Activated T-cell treated with anti-CD3 and anti-CD28 coated beads, Interleukin-2, amount 50 U/mL, for 72 hours (primary cell): ENCODE results near the gene PRKCH. TPM values are rescaled to one million over a fixed set of nuclear protein-coding genes. Genes with fewer than 3 reads are reported as not detected.

Experiments
- ATAC-seq, 2 donors: fragments of 150-1000 bp; cut with Tn5 transposase; replicated peaks in 1 of 2; 2 replicates each; pipeline ENCODE4 v1.10.0; 2021; ENCODE audit warnings: moderate library complexity in 2 of 2, mild to moderate bottlenecking in 1 of 2
- DNase-seq, 2 donors: peaks; one replicate each; pipeline ENCODE4 v3.0.0; 2021 to 2022; ENCODE audit warnings: mixed read lengths in 1 of 2
- H3K27ac Mint-ChIP-seq: one replicate; pipeline ENCODE4 v1.8.0; 2022; ENCODE audit warnings: mild to moderate bottlenecking, moderate library complexity, mixed read lengths
- H3K27me3 Mint-ChIP-seq: one replicate; pipeline ENCODE4 v1.8.0; 2022; ENCODE audit warnings: low read depth, mixed read lengths
- H3K36me3 Mint-ChIP-seq, 2 donors: one replicate each; pipeline ENCODE4 v1.8.0; 2022; ENCODE audit warnings: mixed read lengths in 2 of 2, mild to moderate bottlenecking in 1 of 2; ENCODE audit not compliant: insufficient read depth in 2 of 2
- H3K4me1 Mint-ChIP-seq: one replicate; pipeline ENCODE4 v1.8.0; 2022; ENCODE audit warnings: low read depth, mixed read lengths
- H3K4me3 Mint-ChIP-seq, 2 donors: one replicate each; pipeline ENCODE4 v1.8.0; 2022; ENCODE audit warnings: mild to moderate bottlenecking in 2 of 2, mixed read lengths in 2 of 2, moderate library complexity in 2 of 2
- H3K9me3 Mint-ChIP-seq, 2 donors: one replicate each; pipeline ENCODE4 v1.8.0; 2022; ENCODE audit warnings: mixed read lengths in 2 of 2
- total RNA-seq, 2 donors: library from RNA; stranded (reverse); gene quantifications; one replicate each; pipeline ENCODE4 v1.2.3, GENCODE V29; 2022

The PRKCH gene
- total RNA-seq, 2 donors from 2014 or later: 127 to 143 TPM

- ATAC-seq: no peak
- H3K9me3 Mint-ChIP-seq: peaks cover 0 to 6% of the 10 kb centered on the region in 2 donors
- peaks cover 48% of the 10 kb centered on the region for H3K4me1 Mint-ChIP-seq
- H3K27ac Mint-ChIP-seq: no peak overlapping the region
- H3K4me3 Mint-ChIP-seq: no peak overlapping the region
- H3K27me3 Mint-ChIP-seq: no peaks in the 10 kb centered on the region
- peaks cover 2 to 5% of the 10 kb centered on the region in 2 donors for H3K36me3 Mint-ChIP-seq
- DNase-seq: no peak
Observed at GRCh38 chr14:61588419-61588901, 267.1 kb downstream of the PRKCH start.

- Mint-ChIP-seq H3K4me1 (peaks cover 62% of the 10 kb centered on the region), H3K4me3 (peak overlapping the region; percentile 20 to 40), H3K9me3 (peaks cover 0 to 6% of the 10 kb centered on the region in 2 donors), H3K36me3 (peaks cover 2 to 5% of the 10 kb centered on the region in 2 donors), H3K27me3 (no peaks in the 10 kb centered on the region), H3K27ac (no peak overlapping the region)
- DNase-seq: no peak
- no peak for ATAC-seq
Observed at GRCh38 chr14:61589691-61590581, 268.6 kb downstream of the PRKCH start.

GRCh38 chr14:61591862-61592261 lies 270.5 kb downstream of the PRKCH start:
- H3K36me3 Mint-ChIP-seq: peaks cover 2 to 5% of the 10 kb centered on the region in 2 donors
- no peaks in the 10 kb centered on the region for H3K27me3 Mint-ChIP-seq
- ATAC-seq (no peak), DNase-seq (no peak)
- no peak overlapping the region for H3K27ac Mint-ChIP-seq
- peaks cover 64% of the 10 kb centered on the region for H3K4me1 Mint-ChIP-seq
- H3K9me3 Mint-ChIP-seq: peaks cover 0 to 6% of the 10 kb centered on the region in 2 donors
- no peak overlapping the region for H3K4me3 Mint-ChIP-seq

- H3K4me3 Mint-ChIP-seq: no peak overlapping the region
- ATAC-seq (no peak), DNase-seq (no peak)
- H3K4me1 Mint-ChIP-seq: peaks cover 74% of the 10 kb centered on the region
- peaks cover 2 to 5% of the 10 kb centered on the region in 2 donors for H3K36me3 Mint-ChIP-seq
- peaks cover 0 to 6% of the 10 kb centered on the region in 2 donors for H3K9me3 Mint-ChIP-seq
- H3K27ac Mint-ChIP-seq: peak overlapping the region; percentile 32
- H3K27me3 Mint-ChIP-seq: no peaks in the 10 kb centered on the region
Observed at GRCh38 chr14:61593330-61593729, 272.0 kb downstream of the PRKCH start.

GRCh38 chr14:61596990-61597389 lies 275.6 kb downstream of the PRKCH start:
- H3K9me3 Mint-ChIP-seq: peaks cover 0 to 5% of the 10 kb centered on the region in 2 donors
- no peaks in the 10 kb centered on the region for H3K27me3 Mint-ChIP-seq
- no peak for ATAC-seq
- DNase-seq: no peak
- H3K4me3 Mint-ChIP-seq: peak overlapping the region; percentile 1 to 13
- peaks cover 0 to 4% of the 10 kb centered on the region in 2 donors for H3K36me3 Mint-ChIP-seq
- peaks cover 73% of the 10 kb centered on the region for H3K4me1 Mint-ChIP-seq
- H3K27ac Mint-ChIP-seq: no peak overlapping the region

- Mint-ChIP-seq H3K36me3 (no peaks in the 10 kb centered on the region), H3K27me3 (no peaks in the 10 kb centered on the region), H3K4me1 (peaks cover 69% of the 10 kb centered on the region), H3K9me3 (no peaks in the 10 kb centered on the region), H3K4me3 (peak overlapping the region; percentile 15 to 57), H3K27ac (peak overlapping the region; percentile 66)
- ATAC-seq (peak; percentile 24 to 45), DNase-seq (peak; percentile 24 to 44)
Observed at GRCh38 chr14:61598980-61599379, 277.6 kb downstream of the PRKCH start.

GRCh38 chr14:61599942-61600341 lies 278.6 kb downstream of the PRKCH start:
- Mint-ChIP-seq H3K27me3 (no peaks in the 10 kb centered on the region), H3K9me3 (peaks cover 1 to 2% of the 10 kb centered on the region in 2 donors), H3K4me1 (peaks cover 60% of the 10 kb centered on the region), H3K27ac (no peak overlapping the region), H3K36me3 (peaks cover 1 to 3% of the 10 kb centered on the region in 2 donors), H3K4me3 (no peak overlapping the region)
- no peak for DNase-seq
- no peak for ATAC-seq

Other genes with a start within 250 kb of the PRKCH start
- 1 to 10 TPM; 2.2 to 3.4 TPM for gene TMEM30B, start 40.2 kb upstream of the PRKCH start, total RNA-seq